ENCODE data around the gene SH3GL2.

GRCh38 chr9:17656889-17657288, 78.0 kb downstream of the SH3GL2 start:
- TF ChIP-seq EP300 (IDR thresholded peaks at IDR 0.05) (no peak), POLR2A (IDR thresholded peaks at IDR 0.05) (no peak), POLR2AphosphoS5 (IDR thresholded peaks at IDR 0.05) (no peak)
